ENCODE data around the gene UCP3. TPM values are rescaled to one million over a fixed set of nuclear protein-coding genes. Genes with fewer than 3 reads are reported as not detected.

The UCP3 gene
- total and polyA plus RNA-seq, 4 donors = 1.0 to 2.8 (median 1.8) TPM

DNA sequence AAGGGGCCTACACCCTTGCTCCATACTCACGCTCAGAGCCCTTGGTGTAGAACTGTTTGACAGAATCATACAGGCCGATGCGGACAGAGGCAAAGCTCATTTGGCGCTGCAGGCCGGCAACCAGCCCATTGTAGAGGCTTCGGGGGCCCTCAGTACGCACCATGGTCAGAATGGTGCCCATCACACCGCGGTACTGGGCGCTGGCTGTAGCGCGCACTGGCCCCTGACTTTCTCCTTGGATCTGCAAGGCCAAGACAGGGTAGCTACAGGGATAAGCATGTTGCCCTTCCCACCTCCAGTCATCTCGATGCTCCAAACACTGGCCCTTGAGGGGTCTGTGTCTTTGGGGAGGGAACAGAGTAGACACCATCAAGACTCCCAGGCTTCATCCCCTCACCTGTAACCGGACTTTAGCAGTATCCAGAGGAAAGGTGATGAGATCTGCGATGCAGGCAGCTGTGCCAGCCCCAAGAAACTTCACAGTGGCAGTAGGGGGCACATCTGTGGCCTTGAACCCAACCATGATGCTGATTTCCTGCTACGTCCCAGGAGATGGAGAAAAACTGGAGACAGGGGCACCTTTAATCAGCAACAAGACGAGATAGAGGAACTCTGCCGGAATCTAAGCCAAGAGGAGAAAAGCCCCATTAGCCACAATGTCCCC lies 30.9 kb downstream of the UCP3 start:
- H3K27ac ChIP-seq (ENCODE audit: low read depth in 1 of 2, low read length in 1 of 2) = no peak overlapping the region
- TF ChIP-seq, protein P1, sequence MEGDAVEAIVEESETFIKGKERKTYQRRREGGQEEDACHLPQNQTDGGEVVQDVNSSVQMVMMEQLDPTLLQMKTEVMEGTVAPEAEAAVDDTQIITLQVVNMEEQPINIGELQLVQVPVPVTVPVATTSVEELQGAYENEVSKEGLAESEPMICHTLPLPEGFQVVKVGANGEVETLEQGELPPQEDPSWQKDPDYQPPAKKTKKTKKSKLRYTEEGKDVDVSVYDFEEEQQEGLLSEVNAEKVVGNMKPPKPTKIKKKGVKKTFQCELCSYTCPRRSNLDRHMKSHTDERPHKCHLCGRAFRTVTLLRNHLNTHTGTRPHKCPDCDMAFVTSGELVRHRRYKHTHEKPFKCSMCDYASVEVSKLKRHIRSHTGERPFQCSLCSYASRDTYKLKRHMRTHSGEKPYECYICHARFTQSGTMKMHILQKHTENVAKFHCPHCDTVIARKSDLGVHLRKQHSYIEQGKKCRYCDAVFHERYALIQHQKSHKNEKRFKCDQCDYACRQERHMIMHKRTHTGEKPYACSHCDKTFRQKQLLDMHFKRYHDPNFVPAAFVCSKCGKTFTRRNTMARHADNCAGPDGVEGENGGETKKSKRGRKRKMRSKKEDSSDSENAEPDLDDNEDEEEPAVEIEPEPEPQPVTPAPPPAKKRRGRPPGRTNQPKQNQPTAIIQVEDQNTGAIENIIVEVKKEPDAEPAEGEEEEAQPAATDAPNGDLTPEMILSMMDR (IDR thresholded peaks at IDR 0.05; ENCODE audit: control extremely low read depth, extremely low read depth) = no peak
- no peak overlapping the region for H3K9ac ChIP-seq (ENCODE audit: insufficient read depth in 1 of 2, low read length in 2 of 2)
- peaks cover 0 to 24% (median 0%) of the 10 kb centered on the region in 4 donors for H3K36me3 ChIP-seq (ENCODE audit: control insufficient read depth in 4 of 4, insufficient read depth in 4 of 4, low read length in 4 of 4)
- ATAC-seq (ENCODE audit: insufficient read depth, low FRiP score) = no peak
- H3K4me1 ChIP-seq (ENCODE audit: control insufficient read depth in 5 of 5, insufficient read depth in 5 of 5, low read length in 5 of 5) = peaks cover 0 to 15% (median 10%) of the 10 kb centered on the region in 5 donors
- H3K27me3 ChIP-seq (ENCODE audit: control insufficient read depth in 3 of 3, insufficient read depth in 3 of 3, low read length in 2 of 3) = no peaks in the 10 kb centered on the region
- no peaks in the 10 kb centered on the region for H3K9me3 ChIP-seq (ENCODE audit: control insufficient read depth in 4 of 4, insufficient read depth in 3 of 4, low read length in 3 of 4)
- H3K4me3 ChIP-seq = no peak overlapping the region
- DNase-seq = no peak
- WGBS, 2 donors = 97 to 98% methylated on average over 18 of the region's 18 CpGs

DNA sequence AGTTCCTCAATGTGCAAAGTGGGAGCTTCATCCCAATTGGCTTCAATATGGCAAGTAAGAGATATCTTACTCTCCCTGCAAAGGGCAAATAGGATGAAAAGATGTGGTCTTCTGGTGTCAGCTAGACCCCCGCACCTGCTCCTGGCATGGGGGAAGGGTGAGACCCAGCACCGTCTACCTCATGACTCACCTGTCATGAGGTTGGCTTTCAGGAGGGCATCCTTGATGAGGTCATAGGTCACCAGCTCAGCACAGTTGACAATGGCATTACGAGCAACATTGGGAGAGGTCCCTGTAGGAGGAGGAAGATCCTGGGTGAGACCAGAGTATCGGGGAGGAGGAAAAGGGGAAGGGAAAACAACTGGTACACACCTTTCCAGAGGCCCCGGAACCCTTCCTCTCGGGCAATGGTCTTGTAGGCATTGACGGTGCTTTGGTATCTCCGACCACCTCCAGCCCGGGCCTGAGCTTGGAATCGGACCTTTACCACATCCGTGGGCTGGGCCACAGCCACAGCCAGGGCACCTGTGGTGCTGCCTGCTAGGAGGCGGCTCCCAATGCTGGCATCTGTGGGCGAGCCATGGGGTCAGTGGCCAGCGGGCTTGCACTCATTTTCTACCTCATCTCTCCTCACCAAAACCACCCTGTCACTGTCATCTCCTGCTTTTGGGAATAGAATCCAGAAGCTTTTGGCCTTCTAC lies 32.3 kb downstream of the UCP3 start:
- DNase-seq = no peak
- H3K9ac ChIP-seq (ENCODE audit: insufficient read depth in 1 of 2, low read length in 2 of 2) = no peak overlapping the region
- H3K27me3 ChIP-seq (ENCODE audit: control insufficient read depth in 3 of 3, insufficient read depth in 3 of 3, low read length in 2 of 3) = no peaks in the 10 kb centered on the region
- H3K9me3 ChIP-seq (ENCODE audit: control insufficient read depth in 4 of 4, insufficient read depth in 3 of 4, low read length in 3 of 4) = no peaks in the 10 kb centered on the region
- no peak overlapping the region for H3K27ac ChIP-seq (ENCODE audit: low read depth in 1 of 2, low read length in 1 of 2)
- TF ChIP-seq, protein P1 (IDR thresholded peaks at IDR 0.05; ENCODE audit: control extremely low read depth, extremely low read depth) = no peak
- 93% methylated on average over 14 of the region's 14 CpGs for WGBS, 2 donors
- peaks cover 0 to 8% (median 7%) of the 10 kb centered on the region in 5 donors for H3K4me1 ChIP-seq (ENCODE audit: control insufficient read depth in 5 of 5, insufficient read depth in 5 of 5, low read length in 5 of 5)
- ATAC-seq (ENCODE audit: insufficient read depth, low FRiP score) = no peak
- peaks cover 0 to 24% (median 0%) of the 10 kb centered on the region in 4 donors for H3K36me3 ChIP-seq (ENCODE audit: control insufficient read depth in 4 of 4, insufficient read depth in 4 of 4, low read length in 4 of 4)
- H3K4me3 ChIP-seq = no peak overlapping the region

DNA sequence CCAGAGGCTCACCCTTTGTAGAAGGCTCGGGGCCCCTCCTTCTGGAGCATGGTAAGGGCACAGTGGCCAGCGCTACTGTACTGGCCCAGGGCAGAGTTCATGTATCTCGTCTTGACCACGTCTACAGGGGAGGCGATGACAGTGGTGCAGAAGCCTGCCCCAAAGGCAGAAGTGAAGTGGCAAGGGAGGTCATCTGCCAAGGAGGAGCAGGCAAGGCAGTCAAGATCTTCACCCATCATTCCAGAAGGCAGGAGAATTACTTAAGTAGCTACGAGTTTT lies 33.5 kb downstream of the UCP3 start:
- Histone ChIP-seq H3K36me3 (ENCODE audit: control insufficient read depth in 4 of 4, insufficient read depth in 4 of 4, low read length in 4 of 4) (peaks cover 0 to 24% (median 0%) of the 10 kb centered on the region in 4 donors), H3K27ac (ENCODE audit: low read depth in 1 of 2, low read length in 1 of 2) (no peak overlapping the region), H3K27me3 (ENCODE audit: control insufficient read depth in 3 of 3, insufficient read depth in 3 of 3, low read length in 2 of 3) (no peaks in the 10 kb centered on the region), H3K9ac (ENCODE audit: insufficient read depth in 1 of 2, low read length in 2 of 2) (no peak overlapping the region), H3K4me3 (no peak overlapping the region), H3K4me1 (ENCODE audit: control insufficient read depth in 5 of 5, insufficient read depth in 5 of 5, low read length in 5 of 5) (peaks cover 0 to 7% (median 3%) of the 10 kb centered on the region in 5 donors), H3K9me3 (ENCODE audit: control insufficient read depth in 4 of 4, insufficient read depth in 3 of 4, low read length in 3 of 4) (no peaks in the 10 kb centered on the region)
- DNase-seq (no peak), ATAC-seq (ENCODE audit: insufficient read depth, low FRiP score) (no peak)
- WGBS, 2 donors = 91 to 94% methylated on average over 6 of the region's 6 CpGs
- TF ChIP-seq, protein P1 (IDR thresholded peaks at IDR 0.05; ENCODE audit: control extremely low read depth, extremely low read depth) = no peak
